ENCODE measurements around the gene BRD7.

GRCh38 chr16:50309527-50310307, 59.1 kb downstream of the BRD7 start:
- TF ChIP-seq CTCF (conservative IDR thresholded peaks at IDR 0.05; ENCODE audit: low read depth, low read length) (no peak), EZH2 (IDR thresholded peaks at IDR 0.05; ENCODE audit: low read length, unreplicated experiment) (no peak)

Measured in PC-3 (cell line).